HepG2 (cell line): ENCODE results near the gene ST6GALNAC6. TPM values are rescaled to one million over a fixed set of nuclear protein-coding genes. Genes with fewer than 3 reads are reported as not detected.

Experiments used
- ATAC-seq: fragments of 200-7000 bp; cut with Tn5 transposase; 3 replicates; pipeline ENCODE4 v1.9.1; 2020; ENCODE audit warnings: mild to moderate bottlenecking, moderate library complexity
- BruUV-seq: library from RNA; stranded (reverse); fragments of 400-500 nt; replicated peaks from 2 replicates; lab custom pipeline; 2021; lab: Mats Ljungman, UMichigan
- CTCF ChIA-PET: fragments of 300-600 bp; formaldehyde crosslinking; extraction: SDS; loops from one replicate; lab custom pipeline; 2021; ENCODE audit warnings: low total read pairs, inconsistent platforms, low intra/inter-chr PET ratio; lab: Yijun Ruan, JAX
- POLR2A ChIA-PET: fragments of 350-600 bp; sonication (Branson Sonifier 250); formaldehyde crosslinking; loops from one replicate; lab custom pipeline; 2020; ENCODE audit warnings: antibody characterized with exemption, inconsistent platforms; lab: Yijun Ruan, JAX
- DNase-seq: peaks from one replicate; pipeline ENCODE4 v3.0.0-alpha.2; 2015; ENCODE audit warnings: low spot score
- FAIRE-seq: peaks from 3 replicates; lab custom pipeline; 2011; peaks lifted over from hg19 to GRCh38; lab: Jason Lieb, UNC
- H2AFZ ChIP-seq: one replicate; pipeline ENCODE4 v1.6.1; 2011; ENCODE audit warnings: low read length, inconsistent platforms
- H3K27ac ChIP-seq: fragments of 300-600 bp; 3 replicates; pipeline ENCODE4 v1.8.0; 2011; ENCODE audit warnings: mixed run types, mild to moderate bottlenecking, mixed read lengths, low read length, inconsistent platforms; ENCODE audit not compliant: insufficient read depth; ENCODE audit errors: extremely low read length
- H3K27me3 ChIP-seq, 2 experiments: fragments of 200-600 bp in 1 of 2; 2 replicates in 1 of 2; 3 replicates in 1 of 2; pipeline versions ENCODE4 v1.6.0 to v1.8.0; 2011; ENCODE audit warnings: low read length in 2 of 2, mild to moderate bottlenecking in 2 of 2, moderate library complexity in 2 of 2, inconsistent platforms in 1 of 2; ENCODE audit not compliant: insufficient read depth in 2 of 2, control insufficient read depth in 1 of 2
- H3K36me3 ChIP-seq, 2 experiments: fragments of 200-600 bp in 1 of 2; replicated peaks in 1 of 2; 2 replicates in 1 of 2; 3 replicates in 1 of 2; pipeline versions ENCODE4 v1.5.1 to v1.8.0; 2011; ENCODE audit warnings: low read length in 2 of 2, inconsistent platforms in 1 of 2; ENCODE audit not compliant: insufficient read depth in 2 of 2, control insufficient read depth in 1 of 2
- H3K4me1 ChIP-seq: 2 replicates; pipeline ENCODE4 v1.5.1; 2012; ENCODE audit warnings: low read length, inconsistent platforms; ENCODE audit not compliant: insufficient read depth
- H3K4me2 ChIP-seq: 2 replicates; pipeline ENCODE4 v1.6.0; 2011; ENCODE audit warnings: low read depth, low read length, inconsistent platforms
- H3K4me3 ChIP-seq, 3 experiments: fragments of 200-600 bp in 1 of 3; sonication (generic), shearing (Covaris generic) in 1 of 3; replicated peaks in 1 of 3; 2 replicates each; pipeline ENCODE4 v1.5.1; 2011 to 2016; ENCODE audit warnings: low read length in 3 of 3, inconsistent platforms in 2 of 3, low read depth in 2 of 3, mild to moderate bottlenecking in 2 of 3, control low read depth in 1 of 3, mixed read lengths in 1 of 3; ENCODE audit not compliant: insufficient read depth in 1 of 3
- H3K79me2 ChIP-seq: one replicate; pipeline ENCODE4 v1.6.1; 2011; ENCODE audit warnings: low read length, inconsistent platforms; ENCODE audit not compliant: insufficient read depth
- H3K9ac ChIP-seq: 2 replicates; pipeline ENCODE4 v1.6.0; 2011; ENCODE audit warnings: mild to moderate bottlenecking, low read depth, low read length, inconsistent platforms; ENCODE audit not compliant: insufficient read depth
- H3K9me3 ChIP-seq: 2 replicates; pipeline ENCODE4 v1.5.1; 2012; ENCODE audit warnings: mild to moderate bottlenecking, low read length
- H4K20me1 ChIP-seq: 2 replicates; pipeline ENCODE4 v1.6.0; 2011; ENCODE audit warnings: inconsistent platforms, mild to moderate bottlenecking, low read length, moderate library complexity; ENCODE audit not compliant: insufficient read depth
- DPF2 ChIP-seq: sonication (generic); formaldehyde crosslinking; IDR thresholded peaks from 2 replicates; pipeline ENCODE4 v1.4.0; 2020; ENCODE audit warnings: mild to moderate bottlenecking, low read depth, missing genetic modification reagents, borderline replicate concordance
- HMG20B ChIP-seq: conservative IDR thresholded peaks from 2 replicates; pipeline ENCODE4 v1.6.1; 2016; ENCODE audit warnings: missing genetic modification reagents, missing compliant biosample characterization
- PAF1 ChIP-seq: IDR thresholded peaks from 2 replicates; pipeline ENCODE4 v1.6.1; 2016; ENCODE audit warnings: missing genetic modification reagents, missing compliant biosample characterization
- PHB2 ChIP-seq: fragments of 450-650 bp; IDR thresholded peaks from 2 replicates; pipeline ENCODE4 v1.6.1; 2018; ENCODE audit not compliant: partially characterized antibody
- SNAI1 ChIP-seq: sonication (generic); formaldehyde crosslinking; IDR thresholded peaks from 2 replicates; pipeline ENCODE4 v1.5.0; 2020; ENCODE audit warnings: mild to moderate bottlenecking, missing genetic modification reagents, borderline replicate concordance
- ZBTB1 ChIP-seq: sonication (generic); formaldehyde crosslinking; IDR thresholded peaks from 2 replicates; pipeline ENCODE4 v1.4.0; 2020; ENCODE audit warnings: missing genetic modification reagents, borderline replicate concordance
- ZNF138 ChIP-seq: sonication (generic); formaldehyde crosslinking; IDR thresholded peaks from 2 replicates; pipeline ENCODE4 v1.5.0; 2020; ENCODE audit warnings: mild to moderate bottlenecking, low read depth, missing genetic modification reagents
- ZNF24 ChIP-seq: fragments of 450-650 bp; IDR thresholded peaks from 2 replicates; pipeline ENCODE4 v1.6.1; 2017; ENCODE audit warnings: antibody characterized with exemption, mild to moderate bottlenecking
- ZNF382 ChIP-seq: sonication (generic); formaldehyde crosslinking; IDR thresholded peaks from 2 replicates; pipeline ENCODE4 v1.5.0; 2020; ENCODE audit warnings: missing genetic modification reagents, mild to moderate bottlenecking, borderline replicate concordance
- ZNF430 ChIP-seq: sonication (generic); formaldehyde crosslinking; IDR thresholded peaks from 2 replicates; pipeline ENCODE4 v1.9.0; 2021; ENCODE audit warnings: mild to moderate bottlenecking, missing genetic modification reagents
- ZNF557 ChIP-seq: sonication (generic); formaldehyde crosslinking; IDR thresholded peaks from 2 replicates; pipeline ENCODE4 v1.4.0; 2020; ENCODE audit warnings: missing genetic modification reagents
- WGBS: methylation state at CpG from one replicate; pipeline ENCODE4 v1.1.6; 2017; ENCODE audit warnings: low lambda C conversion rate; 5-methylcytosine and 5-hydroxymethylcytosine counted together
- in situ Hi-C: cut with HindIII; loops from 2 replicates; pipeline ENCODE4 v1.10.0; 2017; ENCODE audit warnings: low pct_unique_long_range_greater_than_20kb; ENCODE audit not compliant: extremely low pct_ligation_motif_present
- intact Hi-C: fragments of 100-400 bp; cut with micrococcal nuclease; formaldehyde crosslinking; loops from one replicate; pipeline ENCODE4 v1.10.0; 2022; ENCODE audit not compliant: unreplicated experiment
- polyA plus RNA-seq, 8 experiments: library from polyadenylated mRNA; depleted of rRNA in 3 of 8; stranded (reverse) in 7 of 8; unstranded in 1 of 8; fragments of >200 nt; fragmentation: Illumina TruSeq in 4 of 8; extraction: Trizol in 4 of 8; gene quantifications; 2 replicates each; pipeline versions ENCODE4 v1.2.1 to v1.2.3, GENCODE V29; 2011 to 2016; ENCODE audit warnings: low read depth in 4 of 8, missing spikeins in 1 of 8, mixed read lengths in 1 of 8; ENCODE audit not compliant: insufficient read depth in 1 of 8
- total RNA-seq, 5 experiments: library from RNA; depleted of rRNA; stranded (reverse); fragments of >200 nt; fragmentation: Illumina TruSeq; extraction: Trizol; gene quantifications; 2 replicates each; pipeline ENCODE4 v1.2.3, GENCODE V29; 2016; ENCODE audit warnings: low read depth in 1 of 5
- TF ChIP-seq, protein P1 (sequence below): sonication (generic); formaldehyde crosslinking; IDR thresholded peaks from 2 replicates; pipeline ENCODE4 v1.8.1; 2023; ENCODE audit warnings: mild to moderate bottlenecking, missing genetic modification reagents
- TF ChIP-seq, protein P2 (sequence below): sonication (generic); formaldehyde crosslinking; IDR thresholded peaks from 2 replicates; pipeline ENCODE4 v1.9.0; 2021; ENCODE audit warnings: missing genetic modification reagents, mild to moderate bottlenecking, borderline replicate concordance

The ST6GALNAC6 gene
- total and polyA plus RNA-seq, 2 of the 13 experiments (the other 11 are each of a cell fraction or from before 2014, with no cell fraction given): 18.5 to 65.4 TPM

DNA sequence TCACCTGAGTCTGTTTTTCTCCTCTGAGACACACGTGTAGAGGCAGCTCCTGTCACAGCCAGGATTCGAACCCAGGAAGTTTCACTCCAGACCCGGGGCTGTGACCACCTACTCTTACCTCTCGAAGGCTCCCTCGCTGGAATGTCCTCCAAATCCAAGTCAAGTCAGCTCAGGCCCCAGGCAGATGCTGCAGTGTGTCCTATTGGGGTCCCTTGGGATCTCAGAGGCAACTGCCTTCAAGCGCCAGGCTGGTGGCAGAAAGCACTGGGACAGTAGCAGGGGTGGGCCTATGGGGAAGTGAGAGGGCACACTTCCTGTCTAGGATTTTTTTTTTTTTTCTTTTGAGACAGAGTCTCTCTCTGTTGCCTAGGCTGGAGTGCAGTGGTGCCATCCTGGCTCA, 18.2 kb upstream of the ST6GALNAC6 start:
- ATAC-seq (no peak), FAIRE-seq (no peak)

More for the DNA sequence above, 18.2 kb upstream of the ST6GALNAC6 start:
- Histone ChIP-seq H3K4me2 (peak overlapping the region; percentile 75), H3K27me3 (no peaks in the 10 kb centered on the region), H3K36me3 (no peaks in the 10 kb centered on the region; a peak in 1 of 5 replicates), H3K4me3 (peak overlapping the region in 2 of 3 experiments; percentile 25 to 65; a peak in 2 of 6 replicates), H4K20me1 (no peaks in the 10 kb centered on the region), H3K9ac (no peak overlapping the region), H3K27ac (no peak overlapping the region), H2AFZ (no peak overlapping the region), H3K79me2 (peaks cover 2% of the 10 kb centered on the region), H3K4me1 (peaks cover 78% of the 10 kb centered on the region), H3K9me3 (no peaks in the 10 kb centered on the region)
- ChIA-PET CTCF (no interaction called here), POLR2A (interaction anchor here (0.8 to 7.9 kb wide), 9 partner anchors 13 to 372 kb away, joined by 3 to 78 read pairs (median 6); partner anchors contain the start of genes AK1 and ST6GALNAC6)
- no peak for TF ChIP-seq PHB2
- no peak for TF ChIP-seq HMG20B (CRISPR knock-in tag)
- TF ChIP-seq, protein P1, sequence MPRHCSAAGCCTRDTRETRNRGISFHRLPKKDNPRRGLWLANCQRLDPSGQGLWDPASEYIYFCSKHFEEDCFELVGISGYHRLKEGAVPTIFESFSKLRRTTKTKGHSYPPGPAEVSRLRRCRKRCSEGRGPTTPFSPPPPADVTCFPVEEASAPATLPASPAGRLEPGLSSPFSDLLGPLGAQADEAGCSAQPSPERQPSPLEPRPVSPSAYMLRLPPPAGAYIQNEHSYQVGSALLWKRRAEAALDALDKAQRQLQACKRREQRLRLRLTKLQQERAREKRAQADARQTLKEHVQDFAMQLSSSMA (CRISPR knock-in tag): no peak
- no peak for TF ChIP-seq SNAI1
- TF ChIP-seq ZBTB1 (CRISPR knock-in tag): no peak
- TF ChIP-seq ZNF430: no peak
- TF ChIP-seq PAF1 (CRISPR knock-in tag): no peak
- TF ChIP-seq ZNF24: no peak
- TF ChIP-seq ZNF382: no peak
- TF ChIP-seq, protein P2, sequence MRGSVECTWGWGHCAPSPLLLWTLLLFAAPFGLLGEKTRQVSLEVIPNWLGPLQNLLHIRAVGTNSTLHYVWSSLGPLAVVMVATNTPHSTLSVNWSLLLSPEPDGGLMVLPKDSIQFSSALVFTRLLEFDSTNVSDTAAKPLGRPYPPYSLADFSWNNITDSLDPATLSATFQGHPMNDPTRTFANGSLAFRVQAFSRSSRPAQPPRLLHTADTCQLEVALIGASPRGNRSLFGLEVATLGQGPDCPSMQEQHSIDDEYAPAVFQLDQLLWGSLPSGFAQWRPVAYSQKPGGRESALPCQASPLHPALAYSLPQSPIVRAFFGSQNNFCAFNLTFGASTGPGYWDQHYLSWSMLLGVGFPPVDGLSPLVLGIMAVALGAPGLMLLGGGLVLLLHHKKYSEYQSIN (CRISPR knock-in tag): no peak
- no peak for TF ChIP-seq ZNF138 (CRISPR knock-in tag)
- TF ChIP-seq ZNF557 (CRISPR knock-in tag): no peak
- TF ChIP-seq DPF2: no peak
- intact Hi-C loops: loop anchor here (2.0 to 5.0 kb wide), 2 partner anchors 15 to 115 kb away; partner anchors contain the start of gene FPGS
- in situ Hi-C loops: loop anchor here (5.0 kb wide), 1 partner anchor 45 kb away; no protein-coding TSS in a partner anchor
- no TSS peak for BruUV-seq
- 36% methylated on average over 6 of the region's 6 CpGs for WGBS
- DNase-seq: no peak
